ENCODE data around the gene RASA3. TPM values are rescaled to one million over a fixed set of nuclear protein-coding genes. Genes with fewer than 3 reads are reported as not detected.

Gene RASA3
- total and polyA plus RNA-seq, 2 of the 4 experiments (the other 2 are of a cell fraction) = 21.0 to 31.4 TPM

- peak overlapping the region; percentile 1 for H2AK9ac ChIP-seq (replicated peaks; ENCODE audit: low read depth, low read length, poor library complexity)
- H3K9me1 ChIP-seq (ENCODE audit: insufficient read depth, low read length) = no peaks in the 10 kb centered on the region; the same call in 1 of the 2 replicates
- ChIA-PET POLR2A (ENCODE audit: unreplicated experiment) (no interaction called here), CTCF (no interaction called here)
- H4K91ac ChIP-seq (ENCODE audit: insufficient read depth, low read depth, low read length) = 0 out of 2 replicates have a peak overlapping the region, but pooled peaks have one; percentile 34
- H3K56ac ChIP-seq (ENCODE audit: extremely low read depth, insufficient read depth, low read length) = no peak overlapping the region
- no peak overlapping the region for H3K18ac ChIP-seq (ENCODE audit: low read depth, low read length)
- no peak overlapping the region for H2BK15ac ChIP-seq (ENCODE audit: low read depth, low read length)
- H2BK5ac ChIP-seq (ENCODE audit: low read depth, low read length, poor library complexity, severe bottlenecking) = no peak overlapping the region
- peak overlapping the region in 1 of 2 experiments; percentile 9; a peak in 1 of 4 replicates for H4K8ac ChIP-seq (ENCODE audit: low read depth in 2 of 2, low read length in 2 of 2)
- H3K14ac ChIP-seq (replicated peaks; ENCODE audit: low read depth, low read length) = no peak overlapping the region; the same call in 1 of the 2 replicates
- no peaks in the 10 kb centered on the region for H3K27me3 ChIP-seq (ENCODE audit: control insufficient read depth, insufficient read depth, low read length)
- BruUV-seq (replicated peaks) = no TSS peak
- H2AK5ac ChIP-seq (ENCODE audit: low read depth, low read length) = peak overlapping the region; percentile 39
- no peaks in the 10 kb centered on the region for H3K36me3 ChIP-seq (ENCODE audit: control insufficient read depth, insufficient read depth, low read length)
- H2AFZ ChIP-seq (replicated peaks; ENCODE audit: low read length, poor library complexity) = peak overlapping the region; percentile 13
- in situ Hi-C loops (cut with MboI; ENCODE audit: low sequenced_read_pairs) (no loop called here), dilution Hi-C loops (cut with HindIII; ENCODE audit: low sequenced_read_pairs, unreplicated experiment) (no loop called here), intact Hi-C loops (cut with micrococcal nuclease) (no loop called here)
- no peak overlapping the region for H3K23ac ChIP-seq (ENCODE audit: low read depth, low read length)
- H3K4me1 ChIP-seq (ENCODE audit: control insufficient read depth, insufficient read depth, low read length) = peaks cover 7% of the 10 kb centered on the region; the same call in 1 of the 2 replicates
- H4K20me1 ChIP-seq (ENCODE audit: insufficient read depth, low read length) = no peaks in the 10 kb centered on the region; the same call in 1 of the 2 replicates
- no peak overlapping the region for H3K9ac ChIP-seq (ENCODE audit: low read depth, low read length)
- no peak for ATAC-seq (ENCODE audit: low read depth)
- H4K5ac ChIP-seq (ENCODE audit: low read depth, low read length) = no peak overlapping the region
- no peak overlapping the region for H3K27ac ChIP-seq (ENCODE audit: insufficient read depth, low read length)
- H3K4me2 ChIP-seq (ENCODE audit: low read depth, low read length) = no peak overlapping the region
- DNase-seq = no peak
- no peak overlapping the region for H2BK20ac ChIP-seq (ENCODE audit: low read depth, low read length)
- no peak overlapping the region for H3K4me3 ChIP-seq (ENCODE audit: insufficient read depth, low read depth, low read length)
- no peaks in the 10 kb centered on the region for H3K9me3 ChIP-seq (ENCODE audit: control insufficient read depth, insufficient read depth, low read length)
- H3K4ac ChIP-seq (ENCODE audit: low read depth, low read length) = peak overlapping the region; percentile 20; the same call in 1 of the 2 replicates
- peaks cover 0 to 25% of the 10 kb centered on the region in 2 experiments; a peak in 1 of 4 replicates for H3K79me1 ChIP-seq (ENCODE audit: low read depth in 1 of 2, low read length in 2 of 2)
- WGBS, 2 experiments (ENCODE audit: extremely low coverage in 2 of 2, insufficient read length in 1 of 2) = 88% methylated on average over 14 of the region's 20 CpGs; no CpG with 5 or more reads in 1 of the 2 experiments
- H2BK120ac ChIP-seq (ENCODE audit: low read depth, low read length) = no peak overlapping the region
- TF ChIP-seq CTCF (conservative IDR thresholded peaks at IDR 0.05; ENCODE audit: low read depth, low read length) = no peak
- no peak for TF ChIP-seq MXI1 (IDR thresholded peaks at IDR 0.05; ENCODE audit: borderline replicate concordance, low read depth, low read length)
- TF ChIP-seq RCOR1 (IDR thresholded peaks at IDR 0.05; ENCODE audit: insufficient replicate concordance, low read length) = no peak
- no peak for TF ChIP-seq MAZ (IDR thresholded peaks at IDR 0.05; ENCODE audit: borderline replicate concordance, low read depth, low read length)
- no peak for TF ChIP-seq SMC3 (IDR thresholded peaks at IDR 0.05; ENCODE audit: low read depth, low read length)
- TF ChIP-seq RFX5 (IDR thresholded peaks at IDR 0.05; ENCODE audit: low read depth, low read length) = no peak
- TF ChIP-seq POLR2A (IDR thresholded peaks at IDR 0.05; ENCODE audit: low read depth, low read length) = no peak
- no peak for TF ChIP-seq ELK1 (IDR thresholded peaks at IDR 0.05; ENCODE audit: borderline replicate concordance, low read depth, low read length)
- TF ChIP-seq MAFK (IDR thresholded peaks at IDR 0.05; ENCODE audit: low read depth, low read length) = no peak
- no peak for TF ChIP-seq CHD1 (IDR thresholded peaks at IDR 0.05; ENCODE audit: low read depth, low read length)
- TF ChIP-seq BHLHE40 (IDR thresholded peaks at IDR 0.05; ENCODE audit: low read depth, low read length) = no peak
- no peak for TF ChIP-seq FOS (IDR thresholded peaks at IDR 0.05; ENCODE audit: low read depth, low read length)
- TF ChIP-seq USF2 (IDR thresholded peaks at IDR 0.05; ENCODE audit: low read depth, low read length) = no peak
- TF ChIP-seq NFE2L2 (IDR thresholded peaks at IDR 0.05; ENCODE audit: low read depth, low read length) = no peak
- no peak for TF ChIP-seq RAD21 (IDR thresholded peaks at IDR 0.05; ENCODE audit: low read length)
These were observed 194.8 kb downstream of the RASA3 start for GRCh38 chr13:113937527-113938180.

All from IMR-90 (cell line).